Measurements from ENCODE around the gene ACTN4. TPM values are rescaled to one million over a fixed set of nuclear protein-coding genes. Genes with fewer than 3 reads are reported as not detected.

ACTN4 gene
- total RNA-seq, 1 donor from 2014 or later: 145 TPM

- DNase-seq (ENCODE audit: missing footprints) (no peak), ATAC-seq (no peak)
- intact Hi-C loops (cut with DNase I): loop anchor here (5.0 kb wide), 1 partner anchor 60 kb away; no protein-coding TSS in a partner anchor
These were observed 64.8 kb downstream of the ACTN4 start for GRCh38 chr19:38712161-38712748.

- DNase-seq (ENCODE audit: missing footprints): peak; percentile 90
- intact Hi-C loops (cut with DNase I): loop anchor here (5.0 kb wide), 1 partner anchor 61 kb away; no protein-coding TSS in a partner anchor
- peak; percentile 66 for ATAC-seq
These were observed 65.8 kb downstream of the ACTN4 start for GRCh38 chr19:38713227-38713649.

GRCh38 chr19:38713865-38714264 is 66.4 kb downstream of the ACTN4 start:
- intact Hi-C loops (cut with DNase I): loop anchor here (5.0 kb wide), 1 partner anchor 62 kb away; no protein-coding TSS in a partner anchor
- DNase-seq (ENCODE audit: missing footprints): no peak
- ATAC-seq: no peak

GRCh38 chr19:38714354-38714778 is 66.9 kb downstream of the ACTN4 start:
- ATAC-seq: peak; percentile 2
- intact Hi-C loops (cut with DNase I): loop anchor here (5.0 kb wide), 1 partner anchor 62 kb away; no protein-coding TSS in a partner anchor
- no peak for DNase-seq (ENCODE audit: missing footprints)

GRCh38 chr19:38715555-38715954 is 68.1 kb downstream of the ACTN4 start:
- no peak for DNase-seq (ENCODE audit: missing footprints)
- no peak for ATAC-seq
- intact Hi-C loops (cut with DNase I): no loop called here

- ATAC-seq: no peak
- intact Hi-C loops (cut with DNase I): no loop called here
- no peak for DNase-seq (ENCODE audit: missing footprints)
These were observed 69.6 kb downstream of the ACTN4 start for GRCh38 chr19:38717051-38717450.

- DNase-seq (ENCODE audit: missing footprints) (no peak), ATAC-seq (no peak)
- intact Hi-C loops (cut with DNase I): no loop called here
These were observed 70.4 kb downstream of the ACTN4 start for GRCh38 chr19:38717855-38718254.

- DNase-seq (ENCODE audit: missing footprints) (peak; percentile 86), ATAC-seq (peak; percentile 67)
- intact Hi-C loops (cut with DNase I): no loop called here
These were observed 71.5 kb downstream of the ACTN4 start for GRCh38 chr19:38718747-38719543.

- DNase-seq (ENCODE audit: missing footprints): no peak
- intact Hi-C loops (cut with DNase I): no loop called here
- ATAC-seq: no peak
These were observed 72.5 kb downstream of the ACTN4 start for GRCh38 chr19:38719761-38720558.

GRCh38 chr19:38720559-38721236 is 73.2 kb downstream of the ACTN4 start:
- no peak for DNase-seq (ENCODE audit: missing footprints)
- ATAC-seq: no peak
- intact Hi-C loops (cut with DNase I): no loop called here

- DNase-seq (ENCODE audit: missing footprints) (no peak), ATAC-seq (no peak)
- intact Hi-C loops (cut with DNase I): no loop called here
These were observed 74.0 kb downstream of the ACTN4 start for GRCh38 chr19:38721496-38721895.

GRCh38 chr19:38721979-38722773 is 74.7 kb downstream of the ACTN4 start:
- DNase-seq (ENCODE audit: missing footprints): no peak
- intact Hi-C loops (cut with DNase I): no loop called here
- ATAC-seq: peak; percentile 38

GRCh38 chr19:38722947-38723605 is 75.6 kb downstream of the ACTN4 start:
- DNase-seq (ENCODE audit: missing footprints) (no peak), ATAC-seq (no peak)
- intact Hi-C loops (cut with DNase I): no loop called here

- no peak for ATAC-seq
- DNase-seq (ENCODE audit: missing footprints): no peak
- intact Hi-C loops (cut with DNase I): no loop called here
These were observed 76.1 kb downstream of the ACTN4 start for GRCh38 chr19:38723606-38723965.

GRCh38 chr19:38723990-38724854 is 76.8 kb downstream of the ACTN4 start:
- no peak for ATAC-seq
- intact Hi-C loops (cut with DNase I): no loop called here
- no peak for DNase-seq (ENCODE audit: missing footprints)

- ATAC-seq (no peak), DNase-seq (ENCODE audit: missing footprints) (no peak)
- intact Hi-C loops (cut with DNase I): no loop called here
These were observed 78.2 kb downstream of the ACTN4 start for GRCh38 chr19:38725469-38726283.

Measured in Right ventricle myocardium inferior (tissue), 1 donor.